Smooth muscle cell (in vitro differentiated cells): ENCODE measurements around the gene TNFRSF8. TPM values are rescaled to one million over a fixed set of nuclear protein-coding genes. Genes with fewer than 3 reads are reported as not detected.

ENCODE experiments used
- DNase-seq: peaks from one replicate; lab custom pipeline; 2025; ENCODE audit not compliant: unreplicated experiment; lab: John Stamatoyannopoulos, UW
- H2AFZ ChIP-seq: fragments of 200-600 bp; sonication (generic); 2 replicates; pipeline ENCODE4 v1.6.0; 2016; ENCODE audit warnings: antibody characterized with exemption, low read depth, mild to moderate bottlenecking
- H3F3A ChIP-seq: fragments of 200-600 bp; sonication (generic); 2 replicates; pipeline ENCODE4 v1.6.0; 2017; ENCODE audit warnings: antibody characterized with exemption, low read depth
- H3K27ac ChIP-seq: fragments of 200-600 bp; sonication (generic); 2 replicates; pipeline ENCODE4 v1.5.1; 2016; ENCODE audit warnings: low read depth, mild to moderate bottlenecking
- H3K27me3 ChIP-seq: fragments of 200-600 bp; sonication (generic); 2 replicates; pipeline ENCODE4 v1.6.1; 2016; ENCODE audit warnings: low read depth, mild to moderate bottlenecking
- H3K36me3 ChIP-seq: fragments of 200-600 bp; sonication (generic); 2 replicates; pipeline ENCODE4 v1.5.1; 2016; ENCODE audit warnings: low read depth
- H3K4me1 ChIP-seq: fragments of 200-600 bp; sonication (generic); 2 replicates; pipeline ENCODE4 v1.5.1; 2016; ENCODE audit warnings: low read depth
- H3K4me2 ChIP-seq: fragments of 200-600 bp; sonication (generic); 2 replicates; pipeline ENCODE4 v1.6.0; 2016; ENCODE audit warnings: mild to moderate bottlenecking
- H3K4me3 ChIP-seq: fragments of 200-600 bp; sonication (generic); 2 replicates; pipeline ENCODE4 v1.5.1; 2016; ENCODE audit warnings: mild to moderate bottlenecking
- H3K79me2 ChIP-seq: fragments of 200-600 bp; sonication (generic); 2 replicates; pipeline ENCODE4 v1.6.0; 2016; ENCODE audit warnings: low read depth, mild to moderate bottlenecking
- H3K9ac ChIP-seq: fragments of 200-600 bp; sonication (generic); 2 replicates; pipeline ENCODE4 v1.6.0; 2016; ENCODE audit warnings: low read depth
- H3K9me3 ChIP-seq: fragments of 200-600 bp; sonication (generic); replicated peaks from 2 replicates; pipeline ENCODE4 v1.5.1; 2016; ENCODE audit warnings: low read depth
- H4K20me1 ChIP-seq: fragments of 200-600 bp; sonication (generic); 2 replicates; pipeline ENCODE4 v1.6.0; 2016; ENCODE audit warnings: low read depth
- WGBS: methylation state at CpG from one replicate; pipeline ENCODE4 v1.1.7; 2016; ENCODE audit warnings: low lambda C conversion rate; 5-methylcytosine and 5-hydroxymethylcytosine counted together
- polyA plus RNA-seq: library from polyadenylated mRNA; unstranded; fragments of >200 nt; fragmentation: Nextera tagmentation; extraction: Ambion mirVana; gene quantifications from 2 replicates; pipeline ENCODE4 v1.2.1, GENCODE V29; 2016
- total RNA-seq: library from RNA; depleted of rRNA; stranded (reverse); fragments of >200 nt; gene quantifications from 2 replicates; pipeline ENCODE4 v1.2.3, GENCODE V29; 2014
- TF ChIP-seq, protein P1 (sequence below): fragments of 200-600 bp; sonication (generic); IDR thresholded peaks from 2 replicates; pipeline ENCODE4 v1.5.1; 2017; ENCODE audit warnings: borderline replicate concordance, mild to moderate bottlenecking, antibody characterized with exemption; ENCODE audit not compliant: insufficient read depth, poor library complexity, severe bottlenecking

The TNFRSF8 gene
- total and polyA plus RNA-seq, 2 experiments from 2014 or later, result 0.54 to 1.3 TPM

GRCh38 chr1:12167493-12168429 lies 104.7 kb downstream of the TNFRSF8 start:
- Histone ChIP-seq H3K36me3 (no peaks in the 10 kb centered on the region), H4K20me1 (no peaks in the 10 kb centered on the region), H3F3A (no peaks in the 10 kb centered on the region), H3K9me3 (no peaks in the 10 kb centered on the region), H3K4me3 (peak overlapping the region; percentile 64), H3K27ac (no peak overlapping the region), H3K4me1 (peaks cover 9% of the 10 kb centered on the region), H2AFZ (no peak overlapping the region), H3K9ac (peak overlapping the region; percentile 17), H3K4me2 (peak overlapping the region; percentile 89), H3K27me3 (no peaks in the 10 kb centered on the region), H3K79me2 (peaks cover 9% of the 10 kb centered on the region)
- WGBS, result 71% methylated on average over 29 of the region's 33 CpGs
- TF ChIP-seq, protein P1, sequence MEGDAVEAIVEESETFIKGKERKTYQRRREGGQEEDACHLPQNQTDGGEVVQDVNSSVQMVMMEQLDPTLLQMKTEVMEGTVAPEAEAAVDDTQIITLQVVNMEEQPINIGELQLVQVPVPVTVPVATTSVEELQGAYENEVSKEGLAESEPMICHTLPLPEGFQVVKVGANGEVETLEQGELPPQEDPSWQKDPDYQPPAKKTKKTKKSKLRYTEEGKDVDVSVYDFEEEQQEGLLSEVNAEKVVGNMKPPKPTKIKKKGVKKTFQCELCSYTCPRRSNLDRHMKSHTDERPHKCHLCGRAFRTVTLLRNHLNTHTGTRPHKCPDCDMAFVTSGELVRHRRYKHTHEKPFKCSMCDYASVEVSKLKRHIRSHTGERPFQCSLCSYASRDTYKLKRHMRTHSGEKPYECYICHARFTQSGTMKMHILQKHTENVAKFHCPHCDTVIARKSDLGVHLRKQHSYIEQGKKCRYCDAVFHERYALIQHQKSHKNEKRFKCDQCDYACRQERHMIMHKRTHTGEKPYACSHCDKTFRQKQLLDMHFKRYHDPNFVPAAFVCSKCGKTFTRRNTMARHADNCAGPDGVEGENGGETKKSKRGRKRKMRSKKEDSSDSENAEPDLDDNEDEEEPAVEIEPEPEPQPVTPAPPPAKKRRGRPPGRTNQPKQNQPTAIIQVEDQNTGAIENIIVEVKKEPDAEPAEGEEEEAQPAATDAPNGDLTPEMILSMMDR, result no peak
- no peak for DNase-seq

GRCh38 chr1:12168451-12169160 lies 105.5 kb downstream of the TNFRSF8 start:
- Histone ChIP-seq H3K4me1 (peaks cover 9% of the 10 kb centered on the region), H3K4me2 (peak overlapping the region; percentile 89), H2AFZ (no peak overlapping the region), H3K36me3 (no peaks in the 10 kb centered on the region), H3K9ac (no peak overlapping the region), H3F3A (no peaks in the 10 kb centered on the region), H3K9me3 (no peaks in the 10 kb centered on the region), H3K79me2 (peaks cover 9% of the 10 kb centered on the region), H4K20me1 (no peaks in the 10 kb centered on the region), H3K4me3 (no peak overlapping the region), H3K27me3 (no peaks in the 10 kb centered on the region), H3K27ac (no peak overlapping the region)
- TF ChIP-seq, protein P1, result no peak
- DNase-seq, result no peak
- 72% methylated on average over 17 of the region's 17 CpGs for WGBS

DNA sequence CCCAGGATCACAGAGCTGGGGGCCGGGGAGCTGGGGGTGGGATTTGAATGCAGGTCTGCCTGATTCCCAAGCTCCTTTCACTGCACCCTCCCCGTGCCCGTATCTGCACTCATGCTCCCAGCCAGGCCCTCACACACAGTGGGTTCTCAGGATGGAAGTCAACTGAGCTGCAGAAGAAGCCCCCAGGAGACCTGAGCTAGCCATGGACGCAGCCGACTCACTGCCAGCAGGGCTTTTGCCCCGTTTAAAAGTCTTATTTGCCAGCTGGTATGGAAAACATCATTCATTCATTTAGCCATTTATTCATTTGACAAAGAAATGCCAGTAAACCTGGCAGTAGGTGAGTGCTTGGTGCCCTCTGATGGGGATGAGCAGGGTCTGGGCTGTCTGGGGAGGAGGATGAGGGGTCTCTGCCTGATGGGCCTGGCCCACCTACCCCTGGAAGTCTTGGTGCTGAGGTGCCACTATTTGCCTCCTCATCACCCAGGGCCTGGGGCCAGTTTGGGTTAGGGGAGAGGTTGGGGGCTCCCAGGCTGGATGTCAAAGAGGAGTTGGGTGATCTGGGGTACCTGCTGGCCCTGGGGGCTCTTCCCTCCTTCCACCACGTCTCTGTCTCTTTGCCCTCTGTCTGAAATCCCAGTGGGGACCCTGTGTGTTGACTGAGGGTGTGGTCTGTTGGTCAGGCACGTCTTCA lies 106.5 kb downstream of the TNFRSF8 start:
- TF ChIP-seq, protein P1, result no peak
- WGBS, result 92% methylated on average over 8 of the region's 8 CpGs
- no peaks in the 10 kb centered on the region for H4K20me1 ChIP-seq
- no peak for DNase-seq
- peaks cover 9% of the 10 kb centered on the region for H3K4me1 ChIP-seq
- no peak overlapping the region for H3K9ac ChIP-seq
- H3K4me3 ChIP-seq, result no peak overlapping the region
- H3K9me3 ChIP-seq, result no peaks in the 10 kb centered on the region
- peaks cover 3% of the 10 kb centered on the region for H3F3A ChIP-seq
- no peaks in the 10 kb centered on the region for H3K27me3 ChIP-seq
- H3K4me2 ChIP-seq, result no peak overlapping the region
- no peak overlapping the region for H3K27ac ChIP-seq
- H3K79me2 ChIP-seq, result peaks cover 9% of the 10 kb centered on the region
- no peak overlapping the region for H2AFZ ChIP-seq
- H3K36me3 ChIP-seq, result no peaks in the 10 kb centered on the region
